Activated CD8-positive, alpha-beta memory T cell treated with anti-CD3 and anti-CD28 coated beads, Interleukin-2, amount 50 U/mL, for 4 hours (primary cell): ENCODE data around the gene FARS2.
"Not testable (repeated sequence)": the region's sequence is repeated elsewhere in the genome, so short reads cannot be mapped to it uniquely, and the experiment has no call there.

ENCODE experiments used
- DNase-seq: peaks from one replicate; pipeline ENCODE4 v3.0.0-alpha.2; 2020

Gene FARS2

GRCh38 chr6:5781019-5781418, 519.7 kb downstream of the FARS2 start:
- no peak for DNase-seq

- no peak for DNase-seq
Observed at GRCh38 chr6:5781966-5782556, 520.7 kb downstream of the FARS2 start.

GRCh38 chr6:5782783-5783547, 521.7 kb downstream of the FARS2 start:
- DNase-seq = no peak

GRCh38 chr6:5783584-5784089, 522.3 kb downstream of the FARS2 start:
- DNase-seq = no peak

- DNase-seq = no peak
Observed at GRCh38 chr6:5785249-5785648, 523.9 kb downstream of the FARS2 start.

GRCh38 chr6:5786321-5786968, 525.1 kb downstream of the FARS2 start:
- DNase-seq = no peak

GRCh38 chr6:5786969-5787720, 525.8 kb downstream of the FARS2 start:
- DNase-seq = no peak

GRCh38 chr6:5789426-5789825, 528.1 kb downstream of the FARS2 start:
- not testable (repeated sequence) for DNase-seq

- not testable (repeated sequence) for DNase-seq
Observed at GRCh38 chr6:5796555-5796954, 535.2 kb downstream of the FARS2 start.

GRCh38 chr6:5806406-5806805, 545.1 kb downstream of the FARS2 start:
- not testable (repeated sequence) for DNase-seq

- no peak for DNase-seq
Observed at GRCh38 chr6:5809450-5809849, 548.1 kb downstream of the FARS2 start.

- no peak for DNase-seq
Observed at GRCh38 chr6:5811997-5812396, 550.7 kb downstream of the FARS2 start.

GRCh38 chr6:5813625-5814027, 552.3 kb downstream of the FARS2 start:
- DNase-seq = no peak

GRCh38 chr6:5814116-5814515, 552.8 kb downstream of the FARS2 start:
- DNase-seq = no peak

- DNase-seq = no peak
Observed at GRCh38 chr6:5814901-5815300, 553.6 kb downstream of the FARS2 start.

GRCh38 chr6:5817869-5818268, 556.6 kb downstream of the FARS2 start:
- DNase-seq = no peak

- DNase-seq = no peak
Observed at GRCh38 chr6:5818959-5819358, 557.6 kb downstream of the FARS2 start.
